ENCODE data around the gene GSE1.

GSE1 gene

GRCh38 chr16:85612801-85613603 is at the start of gene GSE1:
TSS of gene GSE1 (plus strand) at chr16:85613322. CDS start at chr16:85613392, 70 bp downstream.
- Histone ChIP-seq H3K9me3 (ENCODE audit: control insufficient read depth, low read length) (no peaks in the 10 kb centered on the region), H3K4me1 (ENCODE audit: control insufficient read depth, insufficient read depth, low read length) (peaks cover 51% of the 10 kb centered on the region), H3K36me3 (ENCODE audit: control insufficient read depth, insufficient read depth, low read length) (no peaks in the 10 kb centered on the region), H3K9ac (ENCODE audit: low read length) (peak within 1 kb of the TSS; percentile 76), H3K4me3 (ENCODE audit: low read length) (no peak within 1 kb of the TSS), H3K27me3 (ENCODE audit: control insufficient read depth, insufficient read depth, low read length) (no peaks in the 10 kb centered on the region)

DNA sequence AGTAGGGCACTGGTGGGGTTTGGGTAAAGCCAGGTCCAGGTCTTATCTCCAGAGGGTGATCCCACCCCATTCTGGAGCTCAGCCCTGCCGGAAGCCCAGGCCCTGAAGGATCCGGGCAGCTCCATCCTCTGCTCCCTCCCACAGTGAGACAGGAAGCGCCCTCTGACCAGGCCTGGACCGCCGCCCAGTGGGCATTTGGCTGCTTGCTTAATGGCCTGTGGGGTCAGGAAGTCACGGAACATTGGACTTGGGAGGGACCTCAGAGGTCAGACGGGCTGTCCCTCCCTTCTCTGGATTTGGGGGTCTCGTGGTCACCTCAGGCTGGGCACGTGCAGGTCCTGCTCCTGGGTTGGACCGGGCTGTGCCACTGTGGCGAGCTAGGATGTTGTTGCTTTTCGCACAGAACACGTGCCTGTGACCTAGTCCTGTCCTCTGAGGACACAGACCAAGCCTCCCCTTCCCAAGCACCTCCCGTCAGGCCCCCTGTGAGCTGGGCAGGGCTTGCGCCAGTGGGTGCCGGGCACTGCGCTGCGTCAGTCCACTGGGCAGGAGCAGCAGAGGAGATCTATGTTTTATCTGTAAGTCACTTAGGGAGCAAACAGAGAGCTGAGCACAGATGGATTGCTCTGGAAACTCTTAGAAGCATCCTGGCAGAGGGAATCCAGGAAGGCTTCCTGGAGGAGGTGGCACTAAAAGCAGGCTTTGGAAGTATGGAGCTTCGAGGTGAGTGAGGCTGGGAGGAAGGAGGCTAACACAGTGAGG is 49.4 kb upstream of the GSE1 start:
- no peak overlapping the region for H3K4me3 ChIP-seq (ENCODE audit: low read length)
- peak overlapping the region; percentile 36 for H3K9ac ChIP-seq (ENCODE audit: low read length)
- no peaks in the 10 kb centered on the region for H3K9me3 ChIP-seq (ENCODE audit: control insufficient read depth, low read length)
- H3K27me3 ChIP-seq (ENCODE audit: control insufficient read depth, insufficient read depth, low read length): no peaks in the 10 kb centered on the region
- H3K36me3 ChIP-seq (ENCODE audit: control insufficient read depth, insufficient read depth, low read length): no peaks in the 10 kb centered on the region
- H3K4me1 ChIP-seq (ENCODE audit: control insufficient read depth, insufficient read depth, low read length): peaks cover 79% of the 10 kb centered on the region

DNA sequence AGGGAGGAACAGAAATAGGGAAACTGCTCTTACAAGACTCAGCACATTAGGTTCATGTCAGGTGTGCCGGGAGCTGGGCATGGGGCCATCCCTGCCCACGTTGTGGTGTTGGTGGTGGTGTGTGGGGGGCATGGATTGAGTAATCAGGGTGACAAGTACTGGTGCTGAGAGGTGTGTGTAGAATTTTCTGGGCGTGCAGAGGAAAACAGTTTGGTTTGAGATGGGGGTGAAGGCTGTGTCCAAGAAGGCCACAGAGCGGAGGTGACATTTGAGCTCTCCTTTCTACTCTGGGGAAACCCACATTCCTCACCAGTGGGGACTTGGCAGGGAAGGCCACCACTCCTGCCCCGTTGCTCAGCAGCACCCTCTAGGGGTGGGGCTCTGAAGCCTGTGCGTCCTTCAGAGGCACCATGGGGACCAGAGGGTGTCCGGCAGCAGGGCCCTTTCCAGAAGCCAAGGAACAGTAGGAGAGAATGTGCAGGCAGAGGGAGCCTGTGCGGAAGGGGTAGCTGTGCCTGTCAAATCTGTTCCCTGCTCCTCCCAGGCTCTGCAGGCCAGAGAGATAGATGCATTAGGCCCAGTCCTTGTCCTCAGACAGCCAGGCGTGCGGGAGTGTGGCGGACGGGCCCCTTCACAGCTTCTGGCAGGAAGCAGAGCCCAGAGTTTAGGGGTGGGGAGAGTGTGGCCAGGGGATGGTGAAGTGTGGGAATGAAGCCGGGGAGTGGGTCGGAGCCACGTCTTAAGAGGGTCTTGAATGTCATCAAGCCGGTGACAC is 48.7 kb upstream of the GSE1 start:
- Histone ChIP-seq H3K36me3 (ENCODE audit: control insufficient read depth, insufficient read depth, low read length) (no peaks in the 10 kb centered on the region), H3K4me1 (ENCODE audit: control insufficient read depth, insufficient read depth, low read length) (peaks cover 79% of the 10 kb centered on the region), H3K4me3 (ENCODE audit: low read length) (no peak overlapping the region), H3K27me3 (ENCODE audit: control insufficient read depth, insufficient read depth, low read length) (no peaks in the 10 kb centered on the region), H3K9me3 (ENCODE audit: control insufficient read depth, low read length) (no peaks in the 10 kb centered on the region), H3K9ac (ENCODE audit: low read length) (peak overlapping the region; percentile 36)

DNA sequence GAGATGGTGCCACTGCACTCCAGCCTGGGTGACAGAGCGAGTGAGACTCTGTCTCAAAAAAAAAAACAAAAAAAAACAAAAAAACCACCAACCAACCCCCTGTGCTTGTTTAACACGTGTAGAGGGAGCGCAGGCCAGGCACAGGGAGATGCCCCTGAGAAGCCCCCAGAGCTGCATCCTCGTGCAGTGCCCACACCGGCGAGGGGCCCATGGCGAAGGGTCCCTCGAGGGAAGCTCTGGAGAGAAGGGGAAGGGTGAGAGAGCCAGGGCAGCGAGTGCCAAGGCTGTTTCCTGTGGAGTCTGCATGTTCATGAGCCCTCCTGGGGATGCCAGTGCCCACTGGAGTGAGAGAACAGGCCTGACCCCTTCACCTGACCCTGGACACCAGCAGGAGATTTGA is 47.8 kb upstream of the GSE1 start:
- Histone ChIP-seq H3K27me3 (ENCODE audit: control insufficient read depth, insufficient read depth, low read length) (no peaks in the 10 kb centered on the region), H3K9me3 (ENCODE audit: control insufficient read depth, low read length) (no peaks in the 10 kb centered on the region), H3K9ac (ENCODE audit: low read length) (no peak overlapping the region), H3K36me3 (ENCODE audit: control insufficient read depth, insufficient read depth, low read length) (no peaks in the 10 kb centered on the region), H3K4me1 (ENCODE audit: control insufficient read depth, insufficient read depth, low read length) (peaks cover 80% of the 10 kb centered on the region), H3K4me3 (ENCODE audit: low read length) (no peak overlapping the region)

GRCh38 chr16:85565801-85566526 is 47.2 kb upstream of the GSE1 start:
- Histone ChIP-seq H3K4me3 (ENCODE audit: low read length) (no peak overlapping the region), H3K36me3 (ENCODE audit: control insufficient read depth, insufficient read depth, low read length) (no peaks in the 10 kb centered on the region), H3K27me3 (ENCODE audit: control insufficient read depth, insufficient read depth, low read length) (no peaks in the 10 kb centered on the region), H3K9me3 (ENCODE audit: control insufficient read depth, low read length) (no peaks in the 10 kb centered on the region), H3K9ac (ENCODE audit: low read length) (no peak overlapping the region), H3K4me1 (ENCODE audit: control insufficient read depth, insufficient read depth, low read length) (peaks cover 84% of the 10 kb centered on the region)

DNA sequence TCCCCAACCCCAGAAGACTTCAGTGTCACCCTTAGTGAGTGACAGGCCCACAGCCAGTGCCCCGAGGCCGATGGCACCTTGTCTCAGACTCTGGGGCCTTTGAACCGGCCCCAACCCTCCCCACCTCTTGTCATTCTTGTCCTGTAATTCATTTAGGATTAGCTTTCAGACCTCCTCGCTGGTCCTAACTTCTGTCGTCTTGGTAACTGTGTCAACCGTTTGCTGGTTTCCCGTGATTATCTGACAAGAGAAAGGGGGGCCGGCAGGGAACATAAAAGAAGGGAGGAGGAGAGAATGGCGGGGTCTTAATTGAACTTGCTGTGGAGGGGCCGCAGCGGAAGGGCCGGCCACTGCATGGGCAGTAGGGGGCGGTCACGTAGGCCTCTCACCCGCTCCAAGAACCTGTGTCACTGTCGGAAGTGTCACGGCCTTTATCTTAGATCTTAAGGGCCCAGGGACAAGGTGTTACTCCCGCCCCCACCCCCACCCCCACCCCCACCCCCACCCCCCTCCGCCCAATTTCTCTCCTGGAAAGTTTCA is 46.5 kb upstream of the GSE1 start:
- Histone ChIP-seq H3K9me3 (ENCODE audit: control insufficient read depth, low read length) (no peaks in the 10 kb centered on the region), H3K4me1 (ENCODE audit: control insufficient read depth, insufficient read depth, low read length) (peaks cover 84% of the 10 kb centered on the region), H3K9ac (ENCODE audit: low read length) (no peak overlapping the region), H3K27me3 (ENCODE audit: control insufficient read depth, insufficient read depth, low read length) (no peaks in the 10 kb centered on the region), H3K36me3 (ENCODE audit: control insufficient read depth, insufficient read depth, low read length) (no peaks in the 10 kb centered on the region), H3K4me3 (ENCODE audit: low read length) (no peak overlapping the region)

- Histone ChIP-seq H3K4me3 (ENCODE audit: low read length) (no peak overlapping the region), H3K36me3 (ENCODE audit: control insufficient read depth, insufficient read depth, low read length) (no peaks in the 10 kb centered on the region), H3K9me3 (ENCODE audit: control insufficient read depth, low read length) (no peaks in the 10 kb centered on the region), H3K27me3 (ENCODE audit: control insufficient read depth, insufficient read depth, low read length) (no peaks in the 10 kb centered on the region), H3K4me1 (ENCODE audit: control insufficient read depth, insufficient read depth, low read length) (peaks cover 83% of the 10 kb centered on the region), H3K9ac (ENCODE audit: low read length) (no peak overlapping the region)
Measured at GRCh38 chr16:85567101-85567866, 45.8 kb upstream of the GSE1 start.

- Histone ChIP-seq H3K9ac (ENCODE audit: low read length) (no peak overlapping the region), H3K36me3 (ENCODE audit: control insufficient read depth, insufficient read depth, low read length) (no peaks in the 10 kb centered on the region), H3K4me3 (ENCODE audit: low read length) (no peak overlapping the region), H3K27me3 (ENCODE audit: control insufficient read depth, insufficient read depth, low read length) (no peaks in the 10 kb centered on the region), H3K4me1 (ENCODE audit: control insufficient read depth, insufficient read depth, low read length) (peaks cover 80% of the 10 kb centered on the region), H3K9me3 (ENCODE audit: control insufficient read depth, low read length) (no peaks in the 10 kb centered on the region)
Measured at GRCh38 chr16:85567935-85568334, 45.2 kb upstream of the GSE1 start.

DNA sequence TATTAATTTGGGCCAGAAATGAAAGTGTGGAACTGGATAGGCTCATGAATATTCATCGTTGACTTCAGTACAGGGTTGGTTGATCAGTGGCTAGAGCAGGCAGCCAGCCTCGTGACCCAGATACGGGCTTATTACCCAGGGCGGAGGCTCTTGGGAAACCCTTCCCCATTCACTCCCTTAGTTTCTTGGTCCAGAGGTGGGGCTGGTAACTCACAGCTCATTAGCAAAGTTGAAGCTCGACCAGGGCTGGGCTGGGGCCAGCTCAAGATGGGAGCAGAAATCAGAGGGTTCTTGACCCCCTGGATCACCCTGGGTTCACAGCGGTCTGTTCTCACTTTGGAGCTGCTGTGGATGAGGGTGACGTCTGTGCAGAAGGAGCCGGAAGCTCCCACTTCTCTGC is 44.6 kb upstream of the GSE1 start:
- peaks cover 76% of the 10 kb centered on the region for H3K4me1 ChIP-seq (ENCODE audit: control insufficient read depth, insufficient read depth, low read length)
- no peak overlapping the region for H3K9ac ChIP-seq (ENCODE audit: low read length)
- no peaks in the 10 kb centered on the region for H3K27me3 ChIP-seq (ENCODE audit: control insufficient read depth, insufficient read depth, low read length)
- H3K9me3 ChIP-seq (ENCODE audit: control insufficient read depth, low read length): no peaks in the 10 kb centered on the region
- H3K36me3 ChIP-seq (ENCODE audit: control insufficient read depth, insufficient read depth, low read length): no peaks in the 10 kb centered on the region
- H3K4me3 ChIP-seq (ENCODE audit: low read length): no peak overlapping the region

GRCh38 chr16:85569039-85569614 is 44.0 kb upstream of the GSE1 start:
- H3K9ac ChIP-seq (ENCODE audit: low read length): no peak overlapping the region
- H3K4me1 ChIP-seq (ENCODE audit: control insufficient read depth, insufficient read depth, low read length): peaks cover 76% of the 10 kb centered on the region
- H3K9me3 ChIP-seq (ENCODE audit: control insufficient read depth, low read length): no peaks in the 10 kb centered on the region
- H3K4me3 ChIP-seq (ENCODE audit: low read length): no peak overlapping the region
- no peaks in the 10 kb centered on the region for H3K36me3 ChIP-seq (ENCODE audit: control insufficient read depth, insufficient read depth, low read length)
- no peaks in the 10 kb centered on the region for H3K27me3 ChIP-seq (ENCODE audit: control insufficient read depth, insufficient read depth, low read length)
